Measurements from ENCODE around the gene FOXB1.

DNA sequence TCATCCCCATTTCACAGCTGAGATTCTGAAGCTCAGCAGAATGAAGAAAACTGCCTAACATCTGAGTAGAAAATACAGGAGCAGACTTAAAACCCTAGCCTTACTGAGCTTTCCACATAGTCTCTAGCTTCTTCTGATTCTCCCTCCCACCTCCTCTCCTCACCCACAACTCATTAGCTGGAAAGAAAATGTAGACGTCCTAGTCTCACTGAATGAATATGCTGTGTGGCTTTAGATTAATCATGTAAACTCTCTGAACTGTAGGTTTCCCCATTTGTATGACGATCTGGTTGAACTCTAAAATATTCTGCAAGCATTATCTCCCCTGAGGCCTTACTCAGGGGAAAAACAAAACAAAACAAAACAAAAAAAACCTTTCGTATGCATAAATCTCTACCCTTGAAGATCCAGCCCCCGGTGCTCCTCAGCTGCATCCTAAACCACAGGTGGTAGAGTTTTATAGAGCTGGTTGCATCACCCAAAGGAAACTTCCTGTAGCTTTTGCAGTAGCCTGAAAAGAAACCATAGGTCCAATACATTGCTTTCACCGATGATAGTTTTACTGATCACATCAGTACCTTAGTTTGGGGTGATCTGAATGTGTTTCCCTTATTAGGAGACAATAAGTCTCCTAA lies 40.6 kb downstream of the FOXB1 start:
- TF ChIP-seq, protein P1, sequence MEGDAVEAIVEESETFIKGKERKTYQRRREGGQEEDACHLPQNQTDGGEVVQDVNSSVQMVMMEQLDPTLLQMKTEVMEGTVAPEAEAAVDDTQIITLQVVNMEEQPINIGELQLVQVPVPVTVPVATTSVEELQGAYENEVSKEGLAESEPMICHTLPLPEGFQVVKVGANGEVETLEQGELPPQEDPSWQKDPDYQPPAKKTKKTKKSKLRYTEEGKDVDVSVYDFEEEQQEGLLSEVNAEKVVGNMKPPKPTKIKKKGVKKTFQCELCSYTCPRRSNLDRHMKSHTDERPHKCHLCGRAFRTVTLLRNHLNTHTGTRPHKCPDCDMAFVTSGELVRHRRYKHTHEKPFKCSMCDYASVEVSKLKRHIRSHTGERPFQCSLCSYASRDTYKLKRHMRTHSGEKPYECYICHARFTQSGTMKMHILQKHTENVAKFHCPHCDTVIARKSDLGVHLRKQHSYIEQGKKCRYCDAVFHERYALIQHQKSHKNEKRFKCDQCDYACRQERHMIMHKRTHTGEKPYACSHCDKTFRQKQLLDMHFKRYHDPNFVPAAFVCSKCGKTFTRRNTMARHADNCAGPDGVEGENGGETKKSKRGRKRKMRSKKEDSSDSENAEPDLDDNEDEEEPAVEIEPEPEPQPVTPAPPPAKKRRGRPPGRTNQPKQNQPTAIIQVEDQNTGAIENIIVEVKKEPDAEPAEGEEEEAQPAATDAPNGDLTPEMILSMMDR (conservative IDR thresholded peaks at IDR 0.05; ENCODE audit: low read depth in 2 of 2): no peak
- no peak for TF ChIP-seq EZH2 (IDR thresholded peaks at IDR 0.05; ENCODE audit: low read depth, unreplicated experiment)
